ENCODE measurements around the gene RBCK1.
A peak's percentile ranks its signal among the peaks of the same experiment; 100 is the strongest.

The RBCK1 gene

DNA sequence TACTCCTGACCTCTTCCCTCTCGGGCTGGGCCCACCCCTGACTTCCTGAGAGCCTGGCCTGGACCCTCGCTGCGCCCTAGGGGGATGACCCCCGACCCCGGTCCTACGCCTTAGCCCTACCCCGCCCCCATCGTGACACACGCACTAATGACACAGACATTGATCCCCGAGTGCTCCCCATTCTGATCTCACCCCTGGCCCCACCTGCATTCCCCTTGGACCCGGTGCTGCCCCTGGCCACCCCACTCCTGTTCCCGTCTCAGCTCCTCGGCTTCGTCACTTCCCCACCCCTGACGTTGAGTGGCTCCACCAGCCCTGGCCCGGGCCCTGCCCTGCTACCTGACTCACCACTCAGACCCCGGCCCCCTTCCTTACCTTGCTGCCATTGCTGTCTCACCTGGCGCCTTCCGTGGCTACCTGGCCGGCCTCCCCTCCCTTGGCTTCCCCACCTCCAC lies 12.1 kb downstream of the RBCK1 start:
- DNase-seq: no peak

- DNase-seq: no peak
Observed at GRCh38 chr20:420721-421574, 12.8 kb downstream of the RBCK1 start.

- no peak for DNase-seq
Observed at GRCh38 chr20:421685-422250, 13.7 kb downstream of the RBCK1 start.

DNA sequence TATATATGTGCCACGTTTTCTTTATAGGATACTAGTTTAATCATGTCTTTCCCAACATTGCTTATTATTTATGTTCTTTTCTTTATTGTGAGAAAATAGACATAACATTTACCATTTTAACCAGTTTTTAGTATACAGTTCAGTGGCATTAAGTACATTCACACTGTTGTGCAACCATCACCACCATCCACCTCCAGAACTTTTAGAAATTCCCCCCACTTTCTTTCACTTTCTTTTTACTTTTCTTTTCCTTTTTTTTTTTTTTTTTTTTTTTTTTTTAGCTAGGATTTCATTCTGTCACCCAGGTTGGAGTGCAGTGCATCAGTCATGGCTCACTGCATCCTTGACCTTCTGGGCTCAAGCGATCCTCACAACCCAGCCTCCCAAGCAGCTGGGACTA lies 18.5 kb downstream of the RBCK1 start:
- DNase-seq: no peak

DNA sequence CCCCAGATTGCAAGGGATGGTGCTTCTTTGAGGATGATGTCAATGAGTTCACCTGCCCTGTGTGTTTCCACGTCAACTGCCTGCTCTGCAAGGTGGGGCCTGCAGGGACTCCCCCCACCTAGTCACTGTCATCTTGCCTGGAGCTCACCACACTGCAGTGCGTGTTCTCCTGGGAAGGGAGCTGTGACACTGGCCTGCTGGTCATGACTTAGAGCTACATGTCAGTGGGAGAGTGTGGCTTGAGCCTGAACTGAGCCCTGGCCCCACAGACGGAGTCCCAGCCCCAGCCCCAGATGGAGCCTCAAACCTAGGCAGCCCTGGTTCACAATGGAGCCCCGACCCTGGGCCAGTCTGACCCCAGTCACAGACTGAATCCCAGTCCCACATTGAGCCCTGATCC lies 19.3 kb downstream of the RBCK1 start:
- no peak for DNase-seq

GRCh38 chr20:427849-428657 lies 20.0 kb downstream of the RBCK1 start:
- no peak for DNase-seq

DNA sequence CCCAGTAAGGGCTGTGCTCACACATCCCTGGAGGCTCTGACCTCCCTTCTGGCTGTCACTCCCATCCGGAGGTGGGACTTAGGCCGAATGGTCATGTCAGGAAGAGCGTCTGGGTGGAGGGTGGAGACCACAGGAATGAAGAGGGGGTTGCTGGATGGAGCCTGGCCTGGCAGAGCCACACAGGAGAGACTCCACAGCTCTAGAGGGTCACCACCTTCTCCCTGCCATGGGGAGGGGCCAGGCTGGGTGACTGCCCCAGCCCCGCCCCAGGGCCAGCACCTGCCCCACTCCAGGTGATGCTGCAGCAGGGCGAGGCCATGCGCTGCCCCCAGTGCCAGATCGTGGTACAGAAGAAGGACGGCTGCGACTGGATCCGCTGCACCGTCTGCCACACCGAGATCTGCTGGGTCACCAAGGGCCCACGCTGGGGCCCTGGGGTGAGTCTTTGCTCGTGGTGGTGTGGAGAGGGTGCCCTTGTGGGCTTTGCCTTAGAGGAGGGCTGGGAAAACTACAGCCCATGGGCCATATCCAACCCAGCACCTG lies 20.6 kb downstream of the RBCK1 start:
- no peak for DNase-seq

GRCh38 chr20:430091-430999 lies 22.2 kb downstream of the RBCK1 start:
- DNase-seq: no peak

DNA sequence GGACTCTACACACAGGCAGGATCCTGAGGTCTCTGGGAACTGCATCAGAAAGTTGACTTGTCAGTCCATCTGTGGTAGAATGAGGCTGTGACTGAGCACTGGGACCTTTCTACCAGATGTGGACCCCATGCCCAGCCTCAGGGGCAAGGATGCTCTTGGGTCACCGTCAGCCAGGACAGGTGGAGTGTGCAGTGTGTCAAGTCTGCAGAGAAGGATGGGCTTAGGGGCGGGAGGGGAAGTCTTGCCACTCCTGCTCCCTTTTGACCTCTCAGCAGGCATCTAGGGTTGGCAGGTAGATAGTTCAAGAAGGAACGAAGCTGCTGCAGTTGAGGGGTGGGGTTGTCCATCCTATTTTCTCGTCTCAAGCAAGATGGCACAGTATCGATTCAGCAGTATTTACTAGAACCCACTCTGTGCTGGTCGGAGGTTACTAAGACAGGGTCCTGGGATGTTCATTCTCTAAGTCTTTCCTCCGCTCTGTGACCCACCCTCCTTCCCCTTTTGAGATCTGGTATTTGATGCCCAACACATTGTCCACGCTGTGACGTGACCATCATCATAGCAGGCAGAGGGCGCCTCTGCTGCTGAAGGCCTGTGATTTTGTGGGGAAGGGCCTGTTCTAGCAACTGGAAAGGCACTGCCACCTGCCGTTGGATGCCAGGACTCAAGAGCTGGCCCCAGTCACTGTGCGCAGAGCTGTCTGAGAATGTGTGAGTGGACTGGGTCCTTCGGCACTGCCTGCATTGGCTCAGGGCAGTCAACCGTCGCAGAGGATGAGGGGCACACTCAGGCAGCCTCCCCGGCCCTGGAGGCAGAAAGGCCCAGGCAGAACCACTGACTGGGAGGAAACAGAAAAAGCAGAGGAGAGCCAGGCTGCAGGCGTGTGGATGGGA lies 23.2 kb downstream of the RBCK1 start:
- DNase-seq: peak; percentile 52

DNA sequence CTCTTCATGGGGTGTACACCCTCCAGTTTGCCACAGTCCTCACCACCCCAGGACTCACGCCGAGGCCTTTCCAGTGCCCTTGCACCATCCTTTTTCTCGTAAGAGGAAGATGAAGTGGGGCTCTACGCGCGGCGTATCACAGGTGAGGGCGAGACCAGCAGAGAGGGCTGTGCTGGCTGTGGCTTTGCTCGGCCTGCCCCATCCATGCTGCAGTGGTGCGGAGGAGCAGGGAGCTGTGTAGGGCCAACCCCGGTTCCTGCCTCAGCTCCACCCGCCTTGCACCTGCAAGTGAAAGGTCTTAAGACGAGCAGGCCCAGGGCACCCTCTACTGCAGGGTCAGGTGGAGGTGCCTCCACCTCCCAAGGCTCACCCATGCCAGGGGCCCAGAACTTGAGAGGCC lies 24.1 kb downstream of the RBCK1 start:
- DNase-seq: no peak

- no peak for DNase-seq
Observed at GRCh38 chr20:432677-433299, 24.7 kb downstream of the RBCK1 start.

DNA sequence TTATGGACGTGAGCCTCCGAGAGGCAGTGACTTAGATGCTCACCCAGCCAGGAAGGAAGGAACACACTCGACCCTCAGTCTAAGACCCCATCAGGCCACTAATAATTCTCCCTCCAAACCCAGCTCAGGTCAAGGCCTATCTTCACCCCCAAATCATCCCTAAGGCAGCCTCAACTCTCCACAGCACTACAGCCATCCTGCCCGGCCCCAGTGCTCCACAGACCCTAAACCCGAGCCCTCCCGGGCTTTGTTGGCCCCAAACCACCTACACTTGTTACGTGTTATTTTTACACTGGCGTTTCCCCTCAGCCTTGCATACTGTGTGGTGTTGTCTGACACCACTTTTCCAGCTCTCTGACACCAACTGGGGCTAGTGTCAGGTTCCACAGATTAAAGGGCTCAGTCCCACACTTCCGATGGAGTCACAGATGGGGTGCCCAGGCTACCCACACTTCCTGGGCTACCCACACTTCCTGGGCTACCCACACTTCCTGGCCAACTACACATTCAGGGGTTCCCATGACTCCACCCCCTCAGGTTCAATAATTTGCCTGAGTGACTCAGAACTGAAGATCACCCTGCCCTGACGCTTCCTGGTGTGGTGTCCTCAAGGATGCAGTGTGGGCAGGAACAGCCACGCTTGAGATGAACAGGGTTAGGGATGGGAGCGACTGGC lies 25.3 kb downstream of the RBCK1 start:
- DNase-seq: peak; percentile 61

DNA sequence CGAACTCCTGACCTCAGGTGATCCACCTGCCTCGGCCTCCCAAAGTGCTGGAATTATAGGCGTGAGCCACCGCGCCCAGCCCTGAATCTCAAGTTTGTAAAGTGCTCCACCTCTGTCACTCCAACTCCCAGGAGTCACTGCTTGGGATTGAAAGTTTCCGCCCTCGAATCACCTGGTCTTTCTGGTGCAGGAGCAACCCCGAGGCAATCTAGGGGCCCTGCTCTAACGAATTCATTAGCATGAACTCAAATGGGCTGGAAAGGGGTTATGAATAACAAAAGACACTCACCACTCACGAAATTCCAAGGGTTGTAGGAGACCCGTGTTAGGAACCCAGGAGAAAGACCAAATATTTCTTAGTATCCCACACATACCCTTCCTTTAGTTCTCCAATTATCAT lies 26.1 kb downstream of the RBCK1 start:
- DNase-seq: no peak

- DNase-seq: no peak
Observed at GRCh38 chr20:434661-435419, 26.7 kb downstream of the RBCK1 start.

- no peak for DNase-seq
Observed at GRCh38 chr20:435558-435957, 27.5 kb downstream of the RBCK1 start.

GRCh38 chr20:436476-436875 lies 28.4 kb downstream of the RBCK1 start:
- no peak for DNase-seq

GRCh38 chr20:437787-438486 lies 29.8 kb downstream of the RBCK1 start:
- DNase-seq: peak; percentile 15
